Measurements from ENCODE around the gene B3GAT1. TPM values are rescaled to one million over a fixed set of nuclear protein-coding genes. Genes with fewer than 3 reads are reported as not detected.
"Not testable (repeated sequence)": the region's sequence is repeated elsewhere in the genome, so short reads cannot be mapped to it uniquely, and the experiment has no call there.

B3GAT1 gene
- total RNA-seq, 4 donors from 2014 or later: 0.14 to 0.16 TPM; not detected in 2

DNA sequence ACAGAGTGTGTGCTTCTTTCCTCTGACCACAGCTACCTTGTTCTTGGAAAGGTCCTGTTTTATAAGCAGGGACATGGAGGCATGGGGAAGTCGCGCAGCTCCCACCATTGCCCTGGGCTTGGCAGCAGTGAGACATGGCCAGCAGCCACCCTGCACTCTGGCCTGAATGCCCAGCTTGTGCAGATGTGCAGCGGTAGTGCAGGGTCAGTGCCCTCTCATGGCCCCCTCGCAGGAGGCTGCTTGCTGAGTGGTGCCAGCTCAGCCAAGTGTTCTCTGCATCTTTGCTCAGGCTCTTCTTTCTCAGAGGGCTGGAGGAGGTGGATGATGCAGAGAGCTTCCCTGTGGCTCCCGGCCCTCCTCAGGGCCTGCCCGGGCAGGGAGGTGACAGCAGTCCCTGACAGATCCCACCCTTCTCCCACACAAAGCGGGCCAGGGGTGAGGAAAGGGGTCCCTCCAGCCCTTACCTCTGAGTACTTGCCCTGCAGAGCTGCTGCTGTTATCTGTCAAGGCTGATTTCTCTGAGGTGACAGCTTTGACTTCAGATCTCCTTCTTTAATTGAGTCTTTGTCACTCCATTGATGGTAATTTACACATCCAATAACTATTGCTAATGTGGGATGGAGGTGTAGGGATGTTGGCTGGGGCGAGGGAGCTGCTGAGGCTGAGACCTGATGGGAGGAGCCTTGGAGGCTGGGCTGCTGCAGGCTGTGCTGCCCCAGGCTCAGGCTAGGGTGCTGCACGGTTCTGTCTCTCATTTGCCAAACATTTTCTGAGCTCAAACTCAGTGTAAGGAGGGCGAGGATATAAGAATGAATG lies 47.4 kb upstream of the B3GAT1 start:
- no peaks in the 10 kb centered on the region for H3K36me3 ChIP-seq
- H3K27me3 ChIP-seq: peaks cover 10% of the 10 kb centered on the region
- H3K27ac ChIP-seq: no peak overlapping the region
- H3K4me1 ChIP-seq: no peaks in the 10 kb centered on the region
- WGBS, 2 donors (ENCODE audit: low coverage in 1 of 2): 61% methylated on average over 9 of the region's 10 CpGs; no CpG with 5 or more reads in 1 of the 2 donors
- H3K4me3 ChIP-seq: no peak overlapping the region
- in situ Hi-C loops (cut with MboI; ENCODE audit: low pct_ligation_motif_present in 1 of 4, low pct_unique_long_range_greater_than_20kb in 1 of 4, low sequenced_read_pairs in 3 of 4) (no loop called here), intact Hi-C loops (cut with DNase I; ENCODE audit: low total_unique reads) (no loop called here)
- no peak for DNase-seq
- H3K9me3 ChIP-seq: peaks cover 7 to 13% of the 10 kb centered on the region in 2 donors
- TF ChIP-seq EP300 (IDR thresholded peaks at IDR 0.05; ENCODE audit: low read depth): no peak
- TF ChIP-seq POLR2AphosphoS5 (IDR thresholded peaks at IDR 0.05): no peak
- TF ChIP-seq POLR2A (IDR thresholded peaks at IDR 0.05): no peak
- TF ChIP-seq, protein P1, sequence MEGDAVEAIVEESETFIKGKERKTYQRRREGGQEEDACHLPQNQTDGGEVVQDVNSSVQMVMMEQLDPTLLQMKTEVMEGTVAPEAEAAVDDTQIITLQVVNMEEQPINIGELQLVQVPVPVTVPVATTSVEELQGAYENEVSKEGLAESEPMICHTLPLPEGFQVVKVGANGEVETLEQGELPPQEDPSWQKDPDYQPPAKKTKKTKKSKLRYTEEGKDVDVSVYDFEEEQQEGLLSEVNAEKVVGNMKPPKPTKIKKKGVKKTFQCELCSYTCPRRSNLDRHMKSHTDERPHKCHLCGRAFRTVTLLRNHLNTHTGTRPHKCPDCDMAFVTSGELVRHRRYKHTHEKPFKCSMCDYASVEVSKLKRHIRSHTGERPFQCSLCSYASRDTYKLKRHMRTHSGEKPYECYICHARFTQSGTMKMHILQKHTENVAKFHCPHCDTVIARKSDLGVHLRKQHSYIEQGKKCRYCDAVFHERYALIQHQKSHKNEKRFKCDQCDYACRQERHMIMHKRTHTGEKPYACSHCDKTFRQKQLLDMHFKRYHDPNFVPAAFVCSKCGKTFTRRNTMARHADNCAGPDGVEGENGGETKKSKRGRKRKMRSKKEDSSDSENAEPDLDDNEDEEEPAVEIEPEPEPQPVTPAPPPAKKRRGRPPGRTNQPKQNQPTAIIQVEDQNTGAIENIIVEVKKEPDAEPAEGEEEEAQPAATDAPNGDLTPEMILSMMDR (IDR thresholded peaks at IDR 0.05): no peak

DNA sequence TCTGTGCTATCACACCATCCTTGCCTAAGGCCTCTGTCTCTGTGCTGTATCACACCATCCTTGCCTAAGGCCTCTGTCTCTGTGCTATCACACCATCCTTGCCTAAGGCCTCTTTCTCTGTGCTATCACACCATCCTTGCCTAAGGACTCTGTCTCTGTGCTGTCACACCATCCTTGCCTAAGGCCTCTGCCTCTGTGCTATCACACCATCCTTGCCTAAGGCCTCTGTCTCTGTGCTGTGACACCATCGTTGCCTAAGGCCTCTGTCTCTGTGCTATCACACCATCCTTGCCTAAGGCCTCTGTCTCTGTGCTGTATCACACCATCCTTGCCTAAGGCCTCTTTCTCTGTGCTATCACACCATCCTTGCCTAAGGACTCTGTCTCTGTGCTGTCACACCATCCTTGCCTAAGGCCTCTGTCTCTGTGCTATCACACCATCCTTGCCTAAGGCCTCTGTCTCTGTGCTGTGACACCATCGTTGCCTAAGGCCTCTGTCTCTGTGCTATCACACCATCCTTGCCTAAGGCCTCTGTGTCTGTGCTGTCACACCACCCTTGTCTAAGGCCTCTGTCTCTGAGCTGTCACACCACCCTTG lies 45.5 kb upstream of the B3GAT1 start:
- H3K27me3 ChIP-seq; intact Hi-C loops (cut with DNase I; ENCODE audit: low total_unique reads); in situ Hi-C loops (cut with MboI; ENCODE audit: low pct_ligation_motif_present in 1 of 4, low pct_unique_long_range_greater_than_20kb in 1 of 4, low sequenced_read_pairs in 3 of 4); H3K4me3 ChIP-seq; H3K27ac ChIP-seq; H3K36me3 ChIP-seq; H3K4me1 ChIP-seq; DNase-seq: not testable (repeated sequence)
- H3K9me3 ChIP-seq: peaks cover 7 to 13% of the 10 kb centered on the region in 2 donors
- WGBS, 2 donors (ENCODE audit: low coverage in 1 of 2): 80 to 86% methylated on average over 1 to 2 of the region's 2 CpGs

DNA sequence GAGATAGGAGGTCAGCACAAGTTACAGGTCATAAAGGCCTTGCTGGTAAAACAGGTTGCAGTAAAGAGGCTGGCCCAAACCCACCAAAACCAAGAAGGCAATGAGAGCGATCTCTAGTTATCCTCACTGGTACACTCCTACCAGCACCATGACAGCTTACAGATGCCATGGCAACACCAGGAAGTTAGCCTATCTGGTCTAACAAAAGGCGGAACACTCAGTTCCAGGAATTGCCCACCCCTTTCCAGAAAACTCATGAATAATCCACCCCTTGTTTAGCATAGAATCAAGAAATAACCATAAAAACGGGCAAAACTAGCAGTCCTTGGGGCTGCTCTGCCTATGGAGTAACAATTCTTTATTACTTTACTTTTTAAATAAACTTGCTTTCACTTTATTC lies 43.5 kb upstream of the B3GAT1 start:
- intact Hi-C loops (cut with DNase I; ENCODE audit: low total_unique reads): no loop called here
- Histone ChIP-seq H3K27me3 (no peaks in the 10 kb centered on the region), H3K27ac (no peak overlapping the region), H3K9me3 (peaks cover 7 to 13% of the 10 kb centered on the region in 2 donors), H3K4me3 (no peak overlapping the region), H3K36me3 (no peaks in the 10 kb centered on the region), H3K4me1 (no peaks in the 10 kb centered on the region)
- no peak for DNase-seq
- no peak for TF ChIP-seq EP300 (IDR thresholded peaks at IDR 0.05; ENCODE audit: low read depth)
- TF ChIP-seq, protein P1 (IDR thresholded peaks at IDR 0.05): no peak
- no peak for TF ChIP-seq POLR2AphosphoS5 (IDR thresholded peaks at IDR 0.05)
- no peak for TF ChIP-seq POLR2A (IDR thresholded peaks at IDR 0.05)
- 61 to 67% methylated on average over 2 to 3 of the region's 3 CpGs for WGBS, 2 donors (ENCODE audit: low coverage in 1 of 2)
- in situ Hi-C loops (cut with MboI; ENCODE audit: low pct_ligation_motif_present in 1 of 4, low pct_unique_long_range_greater_than_20kb in 1 of 4, low sequenced_read_pairs in 3 of 4): no loop called here

DNA sequence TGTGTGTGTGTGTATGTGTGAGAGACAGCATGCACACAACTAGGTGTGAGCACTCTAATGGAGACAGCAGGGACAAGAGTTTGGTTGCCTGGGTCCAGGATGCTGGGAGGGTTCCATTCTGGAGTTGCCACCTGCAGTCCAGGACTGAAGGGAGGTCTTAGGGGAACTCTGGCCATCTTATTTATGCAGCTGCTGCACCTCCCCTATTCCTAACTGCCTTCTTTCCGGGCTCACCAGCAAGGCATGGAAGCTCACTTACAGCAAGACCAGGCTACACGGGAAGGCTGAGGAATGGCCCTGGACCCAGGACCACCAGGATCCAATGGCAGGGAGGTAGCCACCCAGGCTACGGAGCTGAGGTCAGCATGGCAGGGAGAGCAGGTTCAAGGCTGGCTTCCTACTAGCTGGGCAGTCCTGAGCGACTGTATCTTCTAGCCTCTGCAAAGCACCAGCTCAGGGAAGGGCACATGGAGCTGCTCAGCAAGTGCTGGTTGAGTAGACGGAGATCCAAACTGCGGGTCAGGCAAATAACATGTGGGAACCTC lies 42.2 kb upstream of the B3GAT1 start:
- 90% methylated on average over 6 of the region's 6 CpGs; no CpG with 5 or more reads in 1 of the 2 donors for WGBS, 2 donors (ENCODE audit: low coverage in 1 of 2)
- intact Hi-C loops (cut with DNase I; ENCODE audit: low total_unique reads): no loop called here
- no peak for DNase-seq

More for the DNA sequence above, 42.2 kb upstream of the B3GAT1 start:
- Histone ChIP-seq H3K9me3 (peaks cover 7 to 13% of the 10 kb centered on the region in 2 donors), H3K36me3 (no peaks in the 10 kb centered on the region), H3K4me1 (no peaks in the 10 kb centered on the region), H3K27me3 (no peaks in the 10 kb centered on the region), H3K27ac (no peak overlapping the region), H3K4me3 (no peak overlapping the region)
- in situ Hi-C loops (cut with MboI; ENCODE audit: low pct_ligation_motif_present in 1 of 4, low pct_unique_long_range_greater_than_20kb in 1 of 4, low sequenced_read_pairs in 3 of 4): no loop called here
- TF ChIP-seq POLR2AphosphoS5 (IDR thresholded peaks at IDR 0.05) (no peak), POLR2A (IDR thresholded peaks at IDR 0.05) (no peak), EP300 (IDR thresholded peaks at IDR 0.05; ENCODE audit: low read depth) (no peak)
- TF ChIP-seq, protein P1 (IDR thresholded peaks at IDR 0.05): no peak

Measured in transverse colon (tissue), 4 donors.